ENCODE measurements around the gene ABCC1. TPM values are rescaled to one million over a fixed set of nuclear protein-coding genes. Genes with fewer than 3 reads are reported as not detected.
"Not testable (repeated sequence)": the region's sequence is repeated elsewhere in the genome, so short reads cannot be mapped to it uniquely, and the experiment has no call there.

The ABCC1 gene
- total RNA-seq, 1 donor from 2014 or later: 34.2 TPM

DNA sequence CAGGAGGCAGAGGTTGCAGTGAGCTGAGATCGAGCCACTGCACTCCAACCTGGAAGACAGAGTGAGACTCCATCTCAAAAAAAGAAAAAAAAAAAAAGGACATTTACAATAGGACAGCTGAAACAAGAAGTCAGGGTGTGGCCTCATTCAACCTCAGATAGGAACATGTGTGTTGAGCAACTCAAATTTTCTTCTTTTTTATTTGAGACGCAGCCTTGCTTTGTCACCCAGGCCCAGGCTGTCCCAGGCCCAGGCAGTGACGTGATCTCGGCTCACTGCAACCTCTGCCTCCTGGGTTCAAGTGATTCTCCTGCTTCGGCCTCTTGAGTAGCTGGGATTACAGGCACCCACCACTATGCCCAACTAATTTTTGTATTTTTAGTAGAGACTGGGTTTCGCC is 12.6 kb upstream of the ABCC1 start:
- intact Hi-C loops (cut with DNase I); DNase-seq (ENCODE audit: low spot score); ATAC-seq: not testable (repeated sequence)

DNA sequence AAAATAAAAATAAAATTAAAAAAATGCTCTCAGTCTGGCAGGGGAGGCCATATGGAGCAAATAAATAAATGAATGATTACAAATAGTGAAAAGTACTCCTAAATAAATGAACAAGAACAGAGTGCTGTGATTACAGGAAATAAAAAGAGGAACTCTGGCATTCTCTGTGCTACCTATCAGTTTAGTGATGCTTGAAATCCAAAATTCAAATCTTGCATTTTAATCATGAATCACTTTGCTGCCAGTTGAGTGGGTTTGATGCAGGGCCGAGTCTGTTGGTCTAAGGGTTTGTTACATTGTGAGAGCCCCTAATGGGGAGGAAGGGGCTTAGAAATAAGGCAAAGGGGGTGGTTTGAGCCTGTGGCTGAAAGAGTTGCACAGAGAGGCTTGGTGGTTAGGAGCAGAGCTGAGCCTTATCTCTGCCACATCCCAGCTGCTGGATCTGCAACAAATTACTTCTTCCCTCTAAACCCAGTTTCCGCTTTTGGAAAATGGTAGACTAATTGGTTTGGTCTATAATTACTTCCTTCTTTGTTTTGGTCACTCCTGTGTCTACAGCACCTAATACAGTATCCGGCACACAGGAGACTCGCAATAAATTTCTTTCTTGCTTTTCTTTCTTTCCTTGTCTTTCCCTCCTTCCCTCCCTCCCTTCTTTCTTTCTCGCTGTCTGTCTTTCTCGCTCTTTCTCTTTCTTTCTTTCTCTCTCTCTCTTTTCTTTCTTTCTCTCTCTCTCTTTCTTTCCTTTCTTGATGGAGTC is 6.3 kb upstream of the ABCC1 start:
- DNase-seq (ENCODE audit: low spot score) (no peak), ATAC-seq (no peak)
- intact Hi-C loops (cut with DNase I): no loop called here

DNA sequence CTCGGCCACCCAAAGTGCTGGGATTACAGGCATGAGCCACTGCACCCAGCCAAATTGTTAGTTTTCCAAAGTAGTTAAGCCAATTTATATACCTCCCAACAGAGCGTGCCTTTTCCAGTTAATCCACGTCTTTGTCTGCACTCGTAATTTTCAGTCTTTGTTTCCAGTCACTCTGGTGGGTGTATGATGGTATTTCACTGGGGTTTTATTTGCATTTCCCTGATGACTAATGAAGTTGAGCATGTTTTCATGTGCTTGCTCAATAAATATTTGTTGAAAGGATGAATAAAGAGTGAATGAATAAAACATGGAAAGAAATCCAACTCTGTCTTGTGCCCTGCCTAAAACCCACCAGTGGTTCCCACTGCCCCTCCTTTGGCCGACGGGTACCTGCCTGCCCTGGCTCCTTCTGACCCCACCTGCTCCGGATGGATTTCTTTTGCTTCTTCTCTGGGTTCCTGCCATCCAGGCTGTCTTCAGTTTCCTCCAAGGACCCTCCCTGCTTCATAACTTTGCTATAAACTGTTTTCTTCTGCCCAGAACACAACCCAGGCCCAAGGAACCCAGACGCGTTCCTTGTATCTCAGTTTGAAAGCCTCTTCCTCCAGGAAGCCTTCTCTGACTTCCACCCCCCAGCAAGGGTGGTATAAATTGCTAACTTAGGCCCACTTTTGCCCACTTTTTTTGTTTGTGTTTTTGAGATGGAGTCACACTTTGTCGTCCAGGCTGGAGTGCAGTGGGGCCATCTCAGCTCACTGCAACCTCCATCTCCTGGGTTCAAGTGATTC is 3.0 kb upstream of the ABCC1 start:
- ATAC-seq (no peak), DNase-seq (ENCODE audit: low spot score) (no peak)
- intact Hi-C loops (cut with DNase I): no loop called here

DNA sequence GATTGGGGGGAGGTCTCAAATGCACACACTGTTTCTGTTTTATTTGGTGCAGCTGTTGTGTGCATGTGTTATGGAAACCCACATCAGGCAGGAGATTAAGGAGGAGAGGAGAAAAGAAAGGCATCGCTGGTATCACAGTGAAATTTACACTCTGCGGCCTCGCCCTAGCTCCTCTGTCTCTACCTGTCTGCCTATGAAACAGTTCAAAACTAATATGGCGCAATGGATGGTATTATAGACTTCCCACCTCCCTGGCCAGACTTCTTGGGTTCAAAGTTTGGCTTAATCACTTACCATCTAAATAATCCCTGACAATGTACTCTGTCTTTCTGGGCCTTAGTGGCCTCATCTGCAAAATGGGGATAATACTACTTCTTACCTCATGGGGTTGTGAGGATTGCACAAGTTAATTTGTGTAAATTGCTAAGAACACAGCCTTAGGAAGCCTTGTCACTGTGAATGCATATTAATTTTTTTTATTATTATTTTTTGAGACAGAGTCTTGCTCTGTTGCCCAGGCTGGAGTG is 1.4 kb upstream of the ABCC1 start:
- DNase-seq (ENCODE audit: low spot score) (no peak), ATAC-seq (no peak)
- intact Hi-C loops (cut with DNase I): no loop called here

DNA sequence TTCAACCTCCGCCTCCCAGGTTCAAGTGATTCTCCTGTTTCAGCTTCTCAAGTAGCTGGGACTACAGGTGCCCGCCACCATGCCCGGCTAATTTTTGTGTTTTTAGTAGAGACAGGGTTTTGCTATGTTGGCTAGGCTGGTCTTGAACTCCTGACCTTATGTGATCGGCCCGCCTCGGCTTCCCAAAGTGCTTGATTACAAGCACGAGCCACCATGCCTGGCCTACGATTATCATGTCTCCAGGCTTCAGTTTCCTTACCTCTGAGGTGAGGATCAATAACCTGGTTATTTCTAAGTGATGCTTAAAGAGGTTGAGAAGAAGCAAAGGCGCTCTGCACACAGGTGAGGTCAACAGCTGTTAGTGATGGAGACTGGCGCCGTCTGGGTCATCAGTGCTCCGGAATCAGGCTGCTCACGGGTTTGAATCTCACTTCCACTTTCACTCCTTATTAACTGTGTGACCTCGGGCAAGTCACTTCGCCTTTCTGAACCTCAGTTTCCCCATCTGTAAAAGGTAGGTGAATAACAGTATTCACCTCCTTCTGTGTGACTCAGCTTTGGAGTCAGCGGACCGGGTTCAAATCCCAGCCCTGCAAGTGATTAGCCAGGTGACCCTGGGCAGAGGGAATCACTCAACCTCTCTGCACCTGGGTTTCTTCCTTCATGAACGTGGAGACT is 745 bp upstream of the ABCC1 start:
- intact Hi-C loops (cut with DNase I): no loop called here
- DNase-seq (ENCODE audit: low spot score) (no peak), ATAC-seq (no peak)

DNA sequence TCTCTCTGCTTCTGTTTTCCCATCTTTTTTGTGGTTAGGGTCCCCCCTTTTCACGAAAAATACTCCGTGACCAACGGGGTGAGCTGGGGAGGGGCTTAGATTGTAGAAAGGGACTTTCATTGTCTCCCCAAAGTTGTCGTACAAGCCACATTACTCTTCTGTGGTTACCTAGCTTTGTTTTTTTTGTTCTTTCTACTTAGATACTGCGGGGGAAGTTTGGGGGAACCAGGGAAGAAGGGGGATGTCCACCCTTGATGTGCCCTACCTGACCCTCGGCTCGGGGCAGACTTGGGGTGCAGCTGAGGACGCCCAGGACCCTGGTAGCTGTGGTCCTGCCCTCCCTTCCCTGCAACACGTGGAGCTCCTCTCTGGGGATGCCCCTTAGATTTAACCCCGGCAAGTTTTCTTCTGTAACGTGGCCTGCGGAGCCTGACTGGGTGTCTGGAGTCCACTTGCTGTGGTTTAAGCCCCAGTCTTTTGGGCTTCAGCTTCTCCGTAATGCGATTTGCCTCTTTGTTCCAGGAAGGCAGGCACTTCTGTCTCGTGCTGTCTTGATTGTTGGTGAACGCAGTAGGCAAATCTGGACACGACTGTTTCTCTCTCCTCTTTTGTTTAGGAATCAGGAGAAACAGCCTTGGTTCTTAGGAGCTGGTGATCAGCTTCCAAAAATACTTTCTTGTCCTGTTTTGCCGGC is 892 bp downstream of the ABCC1 start:
- no peak for DNase-seq (ENCODE audit: low spot score)
- intact Hi-C loops (cut with DNase I): no loop called here

DNA sequence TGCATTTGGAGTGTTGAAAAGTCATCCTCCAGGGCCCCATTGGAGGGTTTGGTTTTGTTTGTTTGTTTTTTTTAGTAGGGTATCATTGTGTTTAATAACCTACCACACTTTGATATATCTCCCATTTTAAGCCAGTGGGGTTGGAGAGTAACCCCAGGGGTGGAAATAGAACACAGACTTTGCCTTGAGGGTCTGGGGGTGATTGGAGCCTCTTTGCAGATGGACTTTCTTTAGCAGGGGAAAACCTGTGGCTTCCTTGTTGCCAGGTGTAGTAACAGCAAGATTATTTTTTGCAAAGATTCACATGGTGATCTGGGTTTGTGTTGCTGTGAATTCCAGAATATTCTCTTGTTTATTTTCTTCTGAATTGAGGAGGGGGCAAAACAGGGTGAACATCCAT is 1.5 kb downstream of the ABCC1 start:
- intact Hi-C loops (cut with DNase I): no loop called here
- ATAC-seq (no peak), DNase-seq (ENCODE audit: low spot score) (no peak)

More for the DNA sequence above, 892 bp downstream of the ABCC1 start:
- ATAC-seq: peak; percentile 43

DNA sequence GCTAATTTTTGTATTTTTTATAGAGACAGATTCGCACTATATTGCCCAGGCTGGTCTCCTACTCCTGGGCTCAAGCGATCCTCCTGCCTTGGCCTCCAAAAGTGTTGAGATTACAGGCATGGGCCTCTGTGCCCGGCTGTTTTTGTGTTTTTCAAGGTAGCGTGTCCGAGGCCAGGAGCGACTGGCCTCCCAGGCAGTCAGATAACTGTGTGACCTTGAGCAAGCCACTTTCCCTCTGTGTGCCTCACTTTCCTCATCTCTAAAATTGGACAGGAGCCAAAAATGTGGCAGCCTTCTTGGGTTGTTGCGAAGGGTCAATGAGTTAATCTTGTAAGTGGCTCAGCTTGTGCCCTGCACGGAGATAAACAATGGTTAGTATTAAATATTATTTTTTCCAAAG is 2.4 kb downstream of the ABCC1 start:
- intact Hi-C loops (cut with DNase I): loop anchor here (2.0 kb wide), 1 partner anchor 59 kb away; no protein-coding TSS in a partner anchor
- no peak for ATAC-seq
- no peak for DNase-seq (ENCODE audit: low spot score)

DNA sequence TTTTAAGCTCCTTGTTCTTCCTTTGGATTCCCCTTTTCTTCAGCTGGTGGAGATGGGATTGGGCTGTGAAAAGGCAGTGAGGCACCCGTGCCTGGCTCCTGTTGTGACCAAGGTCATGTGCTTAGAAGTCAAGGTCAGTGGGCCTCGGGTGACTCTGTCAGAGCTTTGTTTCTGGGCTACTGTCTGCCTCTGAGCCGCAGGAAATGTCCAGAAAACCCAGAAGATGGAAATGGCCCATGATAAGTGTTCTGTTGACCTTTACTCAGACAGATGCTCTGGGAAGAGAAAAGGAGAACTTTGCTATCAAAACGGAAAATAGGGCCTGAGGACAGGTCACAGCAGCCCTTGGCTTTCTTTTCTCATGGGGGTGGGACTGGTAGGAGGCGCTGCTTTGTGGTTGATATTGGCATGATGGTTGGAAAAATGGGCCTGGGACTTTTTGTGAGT is 2.9 kb downstream of the ABCC1 start:
- peak; percentile 49 for ATAC-seq

DNA sequence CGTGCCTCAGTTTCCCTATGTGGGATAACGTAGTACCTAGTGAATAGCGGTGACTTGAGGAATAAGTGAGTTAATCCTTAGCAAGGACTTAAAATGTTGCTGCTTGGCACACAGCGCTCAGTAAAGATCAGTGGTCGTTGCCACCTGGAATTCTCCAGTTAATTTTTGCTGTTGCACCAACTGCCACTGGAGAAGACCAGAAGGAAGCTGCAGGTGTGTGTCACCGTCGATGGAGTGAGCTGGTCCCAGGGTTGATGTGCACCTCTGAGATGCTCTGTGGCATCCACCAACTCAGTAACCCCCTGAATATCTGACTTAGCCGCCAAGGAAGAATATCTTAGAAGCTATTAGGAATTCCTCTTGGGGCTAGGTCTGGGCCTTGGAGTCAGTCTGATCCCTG is 4.1 kb downstream of the ABCC1 start:
- no peak for DNase-seq (ENCODE audit: low spot score)
- no peak for ATAC-seq
- intact Hi-C loops (cut with DNase I): loop anchor here (2.0 kb wide), 1 partner anchor 57 kb away; no protein-coding TSS in a partner anchor

More for the DNA sequence above, 2.9 kb downstream of the ABCC1 start:
- DNase-seq (ENCODE audit: low spot score): no peak
- intact Hi-C loops (cut with DNase I): loop anchor here (2.0 kb wide), 1 partner anchor 59 kb away; no protein-coding TSS in a partner anchor

DNA sequence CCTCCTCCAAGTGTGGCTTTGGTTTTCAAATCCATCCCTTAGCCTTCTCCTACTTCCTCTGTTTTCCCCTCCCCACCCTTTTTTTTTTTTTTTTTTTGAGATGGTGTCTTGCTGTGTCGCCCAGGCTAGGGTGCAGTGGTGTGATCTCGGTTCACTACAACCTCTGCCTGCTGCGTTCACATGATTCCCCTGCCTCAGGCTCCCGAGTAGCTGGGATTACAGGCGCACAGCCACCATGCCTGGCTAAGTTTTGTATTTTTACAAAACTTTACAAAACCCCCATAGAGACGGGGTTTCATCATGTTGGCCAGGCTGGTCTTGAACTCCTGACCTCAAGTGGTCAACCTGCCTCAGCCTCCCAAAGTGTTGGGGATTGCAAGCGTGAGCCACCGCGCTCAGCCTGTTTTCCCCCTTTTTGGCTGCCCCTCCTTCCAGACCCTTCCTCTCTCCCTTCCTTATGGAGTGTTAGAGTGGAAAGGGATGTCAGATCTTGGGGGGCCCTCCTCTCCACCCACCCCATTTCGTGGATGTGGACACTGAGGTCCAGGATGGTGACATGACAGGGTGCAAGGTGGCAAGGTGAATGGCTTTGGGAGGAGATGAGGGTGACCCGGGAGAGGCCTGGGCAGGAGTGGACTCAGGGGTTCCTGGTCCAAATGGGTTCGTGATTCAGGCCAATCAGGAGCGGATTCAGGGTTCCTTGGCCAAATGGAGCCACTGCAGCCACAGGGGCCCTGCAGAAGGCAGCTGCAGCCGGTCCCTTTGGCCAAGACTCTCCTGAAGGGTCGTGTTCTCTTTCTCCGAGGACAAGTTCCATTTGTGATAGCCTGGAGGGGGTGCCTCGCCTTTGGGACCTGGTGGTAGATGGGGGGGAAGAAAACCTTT is 4.8 kb downstream of the ABCC1 start:
- ATAC-seq (no peak), DNase-seq (ENCODE audit: low spot score) (no peak)
- intact Hi-C loops (cut with DNase I): loop anchor here (2.0 kb wide), 1 partner anchor 57 kb away; no protein-coding TSS in a partner anchor

DNA sequence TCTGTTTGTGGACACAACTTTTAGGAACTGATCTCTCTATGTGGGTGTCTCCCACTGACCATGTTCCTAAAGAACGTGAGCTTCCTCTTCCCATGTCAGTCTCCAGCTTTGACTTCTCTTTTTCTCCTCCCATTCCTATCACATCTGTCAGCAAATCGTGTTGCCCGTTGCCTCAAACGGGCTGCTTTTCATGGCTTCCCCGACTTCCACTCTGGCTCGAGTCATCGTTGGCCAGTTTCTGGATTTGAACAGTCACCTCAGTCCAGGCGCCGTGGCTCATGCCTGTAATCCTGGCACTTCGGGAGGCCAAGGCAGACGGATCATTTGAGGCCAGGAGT is 5.4 kb downstream of the ABCC1 start:
- ATAC-seq (no peak), DNase-seq (ENCODE audit: low spot score) (no peak)
- intact Hi-C loops (cut with DNase I): no loop called here

DNA sequence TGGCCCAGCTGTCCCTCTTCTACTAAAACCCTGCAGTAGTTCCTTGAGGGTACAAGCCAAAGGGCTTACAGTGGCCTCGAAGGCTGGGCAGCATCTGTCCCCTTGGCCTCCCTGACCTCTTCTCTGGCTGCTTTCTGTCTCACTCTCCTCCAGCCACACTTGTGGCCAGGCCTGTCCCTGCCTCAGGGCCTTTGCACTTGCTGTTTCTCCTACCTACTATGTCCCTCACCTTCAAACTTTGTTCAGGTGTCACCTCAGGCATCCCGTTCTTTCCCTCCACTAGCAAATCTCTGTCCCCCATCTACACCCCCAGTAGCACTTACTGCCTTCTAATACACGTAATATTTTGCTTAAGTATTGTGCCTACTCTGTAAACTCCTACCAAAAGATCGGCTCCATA is 6.0 kb downstream of the ABCC1 start:
- ATAC-seq (no peak), DNase-seq (ENCODE audit: low spot score) (no peak)
- intact Hi-C loops (cut with DNase I): no loop called here

DNA sequence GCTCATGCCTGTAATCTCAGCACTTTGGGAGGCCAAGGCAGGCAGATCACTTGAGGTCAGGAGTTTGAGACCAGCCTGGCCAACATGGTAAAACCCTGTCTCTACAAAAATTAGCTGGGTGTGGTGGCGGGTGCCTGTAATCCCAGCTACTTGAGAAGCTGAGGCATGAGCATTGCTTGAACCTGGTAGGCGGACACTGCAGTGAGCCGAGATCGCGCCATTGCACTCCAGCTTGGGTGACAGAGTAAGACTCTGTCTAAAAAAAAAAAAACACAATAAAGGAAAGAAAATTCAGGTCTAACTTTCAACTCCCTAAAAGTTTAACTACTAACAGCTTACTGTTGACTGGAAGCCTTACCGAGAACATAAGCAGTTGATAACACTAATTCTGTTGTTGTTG is 6.7 kb downstream of the ABCC1 start:
- DNase-seq (ENCODE audit: low spot score); ATAC-seq; intact Hi-C loops (cut with DNase I): not testable (repeated sequence)

DNA sequence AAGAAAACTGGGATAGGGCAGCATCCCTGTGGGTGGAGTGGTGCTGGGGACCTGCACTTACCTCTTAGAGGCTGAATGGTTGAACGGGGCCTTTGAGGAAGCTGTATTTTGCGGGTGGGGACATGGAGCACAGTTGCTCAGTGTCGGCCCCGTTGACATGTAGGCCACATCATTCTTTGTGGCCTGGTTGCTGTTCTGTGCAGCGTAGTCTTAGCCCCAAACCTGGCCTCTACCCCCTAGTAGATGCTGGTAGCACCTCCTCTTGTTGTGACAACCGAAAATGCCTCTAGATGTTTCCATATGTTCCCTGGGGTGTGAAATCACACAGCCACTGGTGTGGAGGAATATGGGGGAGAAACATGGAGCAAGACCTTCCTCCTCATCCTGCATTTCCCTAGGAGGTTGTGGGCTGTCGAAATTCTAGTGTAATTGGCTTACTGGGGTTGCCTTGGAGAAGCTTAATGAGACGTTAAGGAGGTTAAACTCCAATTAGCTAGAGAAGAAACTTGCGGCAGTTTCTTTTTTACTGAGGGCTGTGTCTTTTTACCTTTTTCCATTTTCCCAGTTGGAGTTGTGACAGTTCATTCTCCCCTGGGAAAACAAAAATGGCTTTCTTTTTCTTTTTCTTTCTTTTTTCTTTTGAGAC is 9.4 kb downstream of the ABCC1 start:
- DNase-seq (ENCODE audit: low spot score): no peak
- no peak for ATAC-seq
- intact Hi-C loops (cut with DNase I): no loop called here

DNA sequence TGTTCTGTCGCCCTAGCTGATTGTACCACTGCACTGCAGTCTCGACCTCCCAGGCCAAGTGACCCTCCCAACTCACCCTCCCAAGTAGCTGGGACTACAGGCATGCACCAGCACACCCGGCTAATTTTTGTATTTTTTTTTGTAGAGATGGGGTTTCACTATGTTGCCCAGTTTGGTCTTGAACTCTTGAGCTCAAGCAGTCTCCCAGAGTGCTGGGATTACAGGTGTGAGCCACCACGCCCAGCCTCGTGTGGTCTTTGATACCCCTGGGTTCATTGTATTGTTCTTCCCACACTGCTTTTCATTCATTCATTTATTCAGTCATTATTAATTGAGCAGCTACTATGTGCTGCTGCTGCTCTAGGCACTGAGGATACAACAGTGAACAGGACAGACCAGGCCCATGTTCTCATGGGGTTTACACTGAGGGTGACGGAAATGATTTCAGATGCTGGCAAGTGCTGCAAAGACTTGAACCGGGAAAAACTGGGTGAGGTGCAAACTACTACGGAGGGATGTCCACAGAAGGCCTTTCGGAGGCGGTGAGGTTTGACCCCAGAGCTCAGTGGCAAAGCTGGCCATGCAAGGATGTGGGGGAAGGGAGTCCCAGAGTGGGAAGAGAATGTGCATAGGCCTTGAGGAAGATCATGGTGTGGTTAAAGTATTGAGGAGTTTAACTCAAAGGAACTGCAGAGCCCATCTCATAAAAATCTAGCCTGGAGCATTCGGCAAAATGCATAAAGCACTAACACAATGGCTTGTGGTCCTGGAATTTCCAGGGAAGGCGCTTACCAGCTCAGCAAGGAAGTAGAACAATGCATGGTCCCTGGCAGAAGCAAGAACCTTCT is 10.9 kb downstream of the ABCC1 start:
- intact Hi-C loops (cut with DNase I): no loop called here
- ATAC-seq (no peak), DNase-seq (ENCODE audit: low spot score) (no peak)
